ENCODE results near the gene SEL1L3.

GRCh38 chr4:25811374-25811690, 51.5 kb downstream of the SEL1L3 start:
- TF ChIP-seq CTCF (conservative IDR thresholded peaks at IDR 0.05 in 1 of 2, IDR thresholded peaks at IDR 0.05 in 1 of 2; ENCODE audit: low read depth in 1 of 2, low read length in 2 of 2) (no peak), EZH2 (IDR thresholded peaks at IDR 0.05; ENCODE audit: low read length, missing control alignments) (no peak)
